ENCODE data around the gene MGST3.
"Not testable (repeated sequence)": the region's sequence is repeated elsewhere in the genome, so short reads cannot be mapped to it uniquely, and the experiment has no call there.

MGST3 gene

DNA sequence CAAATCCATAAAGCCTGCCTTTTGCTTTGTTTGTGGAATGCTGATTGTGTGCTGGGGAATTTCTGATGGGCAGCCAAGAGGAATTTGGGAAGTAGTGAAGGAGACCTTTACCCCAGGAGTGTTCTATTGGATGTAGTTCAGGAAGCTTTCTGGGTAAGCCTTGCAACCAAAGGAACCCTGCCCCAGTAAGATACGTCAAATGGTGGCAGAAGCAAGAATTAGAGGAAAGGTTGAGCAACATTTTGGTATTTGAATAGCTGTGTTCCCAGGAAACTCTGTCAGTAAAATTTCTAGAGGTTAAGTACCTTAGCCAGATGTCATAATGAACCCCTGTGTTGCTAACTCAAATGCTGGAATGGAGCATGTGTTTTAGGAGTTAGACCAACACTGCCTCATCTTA, 6.4 kb downstream of the MGST3 start:
- no peak overlapping the region for H3K27ac ChIP-seq
- no peaks in the 10 kb centered on the region for H3K27me3 ChIP-seq (ENCODE audit: insufficient read depth, low read depth)
- TF ChIP-seq, protein P1, sequence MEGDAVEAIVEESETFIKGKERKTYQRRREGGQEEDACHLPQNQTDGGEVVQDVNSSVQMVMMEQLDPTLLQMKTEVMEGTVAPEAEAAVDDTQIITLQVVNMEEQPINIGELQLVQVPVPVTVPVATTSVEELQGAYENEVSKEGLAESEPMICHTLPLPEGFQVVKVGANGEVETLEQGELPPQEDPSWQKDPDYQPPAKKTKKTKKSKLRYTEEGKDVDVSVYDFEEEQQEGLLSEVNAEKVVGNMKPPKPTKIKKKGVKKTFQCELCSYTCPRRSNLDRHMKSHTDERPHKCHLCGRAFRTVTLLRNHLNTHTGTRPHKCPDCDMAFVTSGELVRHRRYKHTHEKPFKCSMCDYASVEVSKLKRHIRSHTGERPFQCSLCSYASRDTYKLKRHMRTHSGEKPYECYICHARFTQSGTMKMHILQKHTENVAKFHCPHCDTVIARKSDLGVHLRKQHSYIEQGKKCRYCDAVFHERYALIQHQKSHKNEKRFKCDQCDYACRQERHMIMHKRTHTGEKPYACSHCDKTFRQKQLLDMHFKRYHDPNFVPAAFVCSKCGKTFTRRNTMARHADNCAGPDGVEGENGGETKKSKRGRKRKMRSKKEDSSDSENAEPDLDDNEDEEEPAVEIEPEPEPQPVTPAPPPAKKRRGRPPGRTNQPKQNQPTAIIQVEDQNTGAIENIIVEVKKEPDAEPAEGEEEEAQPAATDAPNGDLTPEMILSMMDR (conservative IDR thresholded peaks at IDR 0.05; ENCODE audit: low read depth, low read length) = no peak
- H3K4me1 ChIP-seq (ENCODE audit: low read depth, poor library complexity, severe bottlenecking) = peaks cover under 1% of the 10 kb centered on the region
- no peaks in the 10 kb centered on the region for H3K36me3 ChIP-seq (ENCODE audit: insufficient read depth)
- no peak overlapping the region for H2AFZ ChIP-seq (ENCODE audit: low read depth)
- H3K79me2 ChIP-seq (ENCODE audit: insufficient read depth, low read depth) = no peaks in the 10 kb centered on the region
- H3K9ac ChIP-seq = no peak overlapping the region
- H3K4me3 ChIP-seq (IDR thresholded peaks at IDR 0.05; ENCODE audit: insufficient read depth, low read depth, low read length) = no peak overlapping the region
- H4K20me1 ChIP-seq (ENCODE audit: insufficient read depth) = no peaks in the 10 kb centered on the region
- H3K4me2 ChIP-seq = no peak overlapping the region

DNA sequence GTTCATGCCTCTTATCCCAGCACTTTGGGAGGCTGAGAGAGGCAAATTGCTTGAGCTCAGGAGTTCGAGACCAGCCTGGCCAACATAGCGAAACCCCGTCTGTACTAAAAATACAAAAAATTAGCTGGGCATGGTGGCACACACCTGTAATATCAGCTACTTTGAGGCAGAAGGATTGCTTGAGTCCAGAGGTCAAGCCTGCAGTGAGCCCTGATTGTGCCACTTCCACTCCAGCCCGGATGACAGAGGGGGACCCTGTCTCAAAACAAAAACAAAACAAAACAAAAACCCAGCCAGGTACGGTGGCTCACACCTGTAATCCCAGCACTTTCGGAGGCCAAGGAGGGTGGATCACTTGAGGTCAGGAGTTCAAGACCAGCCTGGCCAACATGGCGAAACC, 7.2 kb downstream of the MGST3 start:
- not testable (repeated sequence) for H3K27ac ChIP-seq; H3K4me3 ChIP-seq (IDR thresholded peaks at IDR 0.05; ENCODE audit: insufficient read depth, low read depth, low read length); H3K79me2 ChIP-seq (ENCODE audit: insufficient read depth, low read depth); H2AFZ ChIP-seq (ENCODE audit: low read depth); H3K9ac ChIP-seq; H3K27me3 ChIP-seq (ENCODE audit: insufficient read depth, low read depth); H3K36me3 ChIP-seq (ENCODE audit: insufficient read depth); H3K4me2 ChIP-seq; H4K20me1 ChIP-seq (ENCODE audit: insufficient read depth); H3K4me1 ChIP-seq (ENCODE audit: low read depth, poor library complexity, severe bottlenecking)

DNA sequence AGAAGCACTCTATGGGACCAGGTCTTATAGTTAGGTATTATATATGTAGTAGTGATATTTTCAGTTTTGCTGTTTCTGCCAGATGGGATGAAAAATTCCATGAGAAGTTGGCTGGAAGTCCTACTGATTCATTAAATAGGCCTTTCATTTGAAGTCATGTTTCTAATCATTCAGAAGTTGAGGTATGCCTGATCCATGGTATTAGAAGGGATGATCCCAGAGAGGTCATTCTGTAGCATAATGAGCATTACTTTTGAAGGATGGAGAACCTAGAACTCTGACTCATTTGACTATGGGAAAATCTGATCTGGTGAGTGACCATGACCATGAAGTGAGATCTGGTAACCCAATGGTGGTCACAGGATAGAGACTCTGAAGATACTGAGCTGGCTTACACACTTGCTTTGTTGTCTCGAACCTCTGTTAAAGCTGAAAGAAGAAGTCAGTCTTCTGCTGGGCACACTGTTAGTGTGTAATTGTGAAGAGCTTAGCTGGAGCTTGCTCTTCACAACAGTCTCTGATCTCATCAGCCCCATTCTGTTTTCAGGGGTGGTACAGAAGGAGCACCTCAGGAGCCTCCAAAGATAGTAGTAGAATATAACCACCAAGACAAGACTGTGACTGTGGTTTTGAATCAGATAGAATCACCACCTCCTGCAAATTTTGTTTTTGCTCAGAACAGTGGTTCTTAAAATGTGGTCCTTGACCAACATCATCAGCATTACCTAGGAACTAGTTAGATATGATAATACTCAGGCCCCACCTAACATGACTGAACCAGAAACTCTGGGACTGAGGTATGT, 9.0 kb downstream of the MGST3 start:
- Histone ChIP-seq H3K79me2 (ENCODE audit: insufficient read depth, low read depth) (no peaks in the 10 kb centered on the region), H3K4me1 (ENCODE audit: low read depth, poor library complexity, severe bottlenecking) (peaks cover 2% of the 10 kb centered on the region), H3K27ac (no peak overlapping the region), H3K4me2 (no peak overlapping the region), H2AFZ (ENCODE audit: low read depth) (no peak overlapping the region), H3K36me3 (ENCODE audit: insufficient read depth) (no peaks in the 10 kb centered on the region), H3K27me3 (ENCODE audit: insufficient read depth, low read depth) (no peaks in the 10 kb centered on the region), H3K9ac (no peak overlapping the region), H3K4me3 (IDR thresholded peaks at IDR 0.05; ENCODE audit: insufficient read depth, low read depth, low read length) (no peak overlapping the region), H4K20me1 (ENCODE audit: insufficient read depth) (no peaks in the 10 kb centered on the region)
- TF ChIP-seq, protein P1 (conservative IDR thresholded peaks at IDR 0.05; ENCODE audit: low read depth, low read length) = no peak

DNA sequence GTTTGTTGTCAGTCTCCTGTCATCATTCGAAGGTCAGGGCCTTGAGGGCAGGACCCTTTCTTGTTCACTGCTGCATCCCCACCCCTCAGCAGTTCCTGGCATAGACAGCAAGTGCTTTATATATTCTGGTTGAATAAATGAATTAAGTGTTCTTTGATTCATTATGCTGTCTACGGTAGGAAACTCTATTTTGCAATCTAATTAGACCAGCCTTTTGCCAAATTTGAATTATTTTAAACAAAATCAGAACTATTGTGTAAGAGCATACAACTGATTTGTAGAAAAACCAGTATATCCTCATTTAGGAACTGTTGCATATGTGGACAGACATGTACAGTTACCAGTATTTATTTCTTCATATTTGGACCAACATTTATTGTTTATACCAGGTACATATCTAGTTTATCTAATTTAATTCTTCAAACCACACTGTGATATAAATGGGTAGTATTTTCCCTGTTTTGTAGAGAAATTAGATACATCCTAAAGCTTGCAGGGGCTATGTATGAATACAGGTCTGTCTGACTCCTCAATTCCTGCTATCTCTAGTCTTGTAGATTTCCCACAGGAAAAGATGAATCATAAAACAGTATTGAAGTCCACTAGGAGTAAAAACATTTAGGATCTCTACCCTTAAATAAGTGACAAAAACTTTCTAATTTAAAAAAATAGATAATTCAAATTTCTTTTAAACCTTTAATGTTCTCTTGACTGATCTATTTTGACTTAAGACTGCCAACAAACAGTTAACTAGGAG, 10.4 kb downstream of the MGST3 start:
- no peaks in the 10 kb centered on the region for H3K79me2 ChIP-seq (ENCODE audit: insufficient read depth, low read depth)
- H3K4me2 ChIP-seq = no peak overlapping the region
- H4K20me1 ChIP-seq (ENCODE audit: insufficient read depth) = no peaks in the 10 kb centered on the region
- no peak overlapping the region for H3K27ac ChIP-seq
- H3K4me1 ChIP-seq (ENCODE audit: low read depth, poor library complexity, severe bottlenecking) = peaks cover 14% of the 10 kb centered on the region
- TF ChIP-seq, protein P1 (conservative IDR thresholded peaks at IDR 0.05; ENCODE audit: low read depth, low read length) = no peak
- H2AFZ ChIP-seq (ENCODE audit: low read depth) = no peak overlapping the region
- H3K36me3 ChIP-seq (ENCODE audit: insufficient read depth) = no peaks in the 10 kb centered on the region
- no peak overlapping the region for H3K4me3 ChIP-seq (IDR thresholded peaks at IDR 0.05; ENCODE audit: insufficient read depth, low read depth, low read length)
- H3K27me3 ChIP-seq (ENCODE audit: insufficient read depth, low read depth) = no peaks in the 10 kb centered on the region
- no peak overlapping the region for H3K9ac ChIP-seq
